NCI-H2107 (cell line): ENCODE measurements around the gene USP21.

Source experiments
- DNase-seq: peaks from one replicate; lab custom pipeline; 2025; lab: John Stamatoyannopoulos, UW

Gene USP21

DNA sequence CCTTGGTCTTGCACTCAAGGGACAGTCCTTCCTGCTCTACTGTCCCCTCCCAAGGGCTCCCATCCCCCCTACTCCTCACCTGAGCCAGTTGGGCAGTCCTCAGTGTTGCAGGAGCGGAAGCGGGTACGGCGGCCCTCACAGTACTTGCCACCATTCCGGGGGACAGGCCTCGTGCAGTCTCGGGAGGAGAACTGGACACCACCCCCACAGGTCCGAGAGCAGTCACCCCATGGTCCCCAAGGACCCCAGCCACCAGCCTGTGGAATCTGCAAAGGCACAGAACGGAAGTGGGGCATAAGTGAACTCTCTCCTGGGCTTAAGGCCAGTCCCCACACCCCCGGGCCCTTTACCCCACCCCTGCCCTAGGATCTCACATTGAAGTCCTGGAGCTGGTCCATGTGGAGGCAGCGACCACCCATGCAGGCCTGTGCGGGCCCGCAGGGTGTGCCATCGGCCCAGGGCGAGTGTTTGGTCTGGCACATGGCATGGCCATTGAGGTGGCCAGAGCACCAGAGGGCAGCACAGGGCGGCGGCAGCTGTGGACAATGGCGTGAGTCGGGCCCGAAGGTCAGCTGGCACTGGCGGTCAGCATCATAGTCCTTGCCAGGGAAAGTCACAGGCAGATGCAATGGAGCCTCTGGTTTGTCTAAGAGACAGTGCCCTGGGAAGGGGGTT lies 34.4 kb downstream of the USP21 start:
- DNase-seq = no peak

DNA sequence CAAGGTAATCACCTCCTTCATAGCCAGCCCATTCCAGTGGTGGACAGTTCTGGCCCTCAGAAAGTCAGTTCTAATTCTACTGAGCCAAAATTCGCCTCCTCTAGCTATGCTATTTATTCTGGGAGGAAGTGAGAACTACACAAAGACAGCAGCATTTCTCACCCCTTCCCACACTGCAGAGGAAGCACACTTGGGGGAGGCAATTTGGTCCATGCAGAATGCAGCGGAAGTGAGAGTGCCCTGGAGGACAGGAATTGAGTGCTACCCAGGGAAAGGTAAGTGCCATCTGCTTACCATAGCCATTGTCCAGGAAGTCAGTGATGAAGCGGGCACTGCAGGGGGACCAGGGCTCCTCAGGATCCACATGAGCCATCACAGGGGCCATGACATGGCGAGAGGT lies 35.9 kb downstream of the USP21 start:
- DNase-seq = no peak

GRCh38 chr1:161196111-161196510 lies 36.8 kb downstream of the USP21 start:
- no peak for DNase-seq

DNA sequence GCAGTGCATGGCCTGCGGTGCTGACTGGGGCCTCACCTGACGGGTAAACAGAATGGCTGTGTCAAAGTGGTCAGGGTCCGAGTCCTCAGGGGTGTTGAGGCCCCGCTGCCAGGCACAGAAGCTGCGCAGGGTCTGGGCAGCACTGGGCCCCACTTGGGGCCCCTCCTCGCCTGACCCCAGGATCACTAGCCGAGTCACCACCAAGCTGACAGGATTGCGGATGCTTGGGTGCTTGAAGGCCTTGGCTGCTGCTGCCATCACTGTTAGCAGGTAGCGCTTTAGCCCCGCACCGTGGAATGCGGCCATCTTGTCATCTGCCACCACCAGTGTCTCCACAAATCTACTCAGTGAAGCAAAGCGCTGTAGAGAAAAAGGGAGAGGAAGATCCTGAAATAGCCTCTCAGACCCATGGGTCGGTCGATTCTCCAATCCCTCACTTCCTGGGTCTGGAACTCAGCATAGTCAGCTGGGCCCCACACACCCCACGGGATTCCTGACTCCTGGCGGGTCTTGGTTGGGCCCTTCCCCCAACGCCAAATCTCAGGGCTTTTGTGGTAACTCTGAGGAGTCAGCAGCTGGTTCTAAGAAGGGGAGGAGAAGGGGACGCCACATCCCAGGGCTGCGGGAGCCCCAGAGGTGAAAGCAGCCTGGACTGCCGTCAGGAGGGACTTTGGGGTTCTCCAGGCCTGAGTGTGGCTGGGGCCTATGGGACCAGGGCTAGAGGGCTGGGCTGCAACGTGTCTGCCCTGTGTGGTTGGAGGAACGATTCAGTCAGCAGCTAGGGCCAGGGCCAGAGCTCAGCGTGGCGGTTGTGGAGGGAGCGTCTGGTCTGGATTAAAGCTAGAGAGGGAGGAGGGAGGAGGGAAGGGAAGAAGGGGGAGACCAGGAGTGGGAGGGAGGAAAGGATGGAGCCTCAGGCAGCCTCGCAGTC lies 37.5 kb downstream of the USP21 start:
- DNase-seq = no peak

GRCh38 chr1:161197560-161198193 lies 38.4 kb downstream of the USP21 start:
- DNase-seq = no peak

GRCh38 chr1:161198194-161198896 lies 39.0 kb downstream of the USP21 start:
- no peak for DNase-seq

- no peak for DNase-seq
These were observed 39.7 kb downstream of the USP21 start, which contains the start of gene ADAMTS4 for GRCh38 chr1:161198897-161199431. Gene ADAMTS4, minus strand, starts transcription at chr1:161199054. Its CDS starts 427 bp downstream, at chr1:161198627.

DNA sequence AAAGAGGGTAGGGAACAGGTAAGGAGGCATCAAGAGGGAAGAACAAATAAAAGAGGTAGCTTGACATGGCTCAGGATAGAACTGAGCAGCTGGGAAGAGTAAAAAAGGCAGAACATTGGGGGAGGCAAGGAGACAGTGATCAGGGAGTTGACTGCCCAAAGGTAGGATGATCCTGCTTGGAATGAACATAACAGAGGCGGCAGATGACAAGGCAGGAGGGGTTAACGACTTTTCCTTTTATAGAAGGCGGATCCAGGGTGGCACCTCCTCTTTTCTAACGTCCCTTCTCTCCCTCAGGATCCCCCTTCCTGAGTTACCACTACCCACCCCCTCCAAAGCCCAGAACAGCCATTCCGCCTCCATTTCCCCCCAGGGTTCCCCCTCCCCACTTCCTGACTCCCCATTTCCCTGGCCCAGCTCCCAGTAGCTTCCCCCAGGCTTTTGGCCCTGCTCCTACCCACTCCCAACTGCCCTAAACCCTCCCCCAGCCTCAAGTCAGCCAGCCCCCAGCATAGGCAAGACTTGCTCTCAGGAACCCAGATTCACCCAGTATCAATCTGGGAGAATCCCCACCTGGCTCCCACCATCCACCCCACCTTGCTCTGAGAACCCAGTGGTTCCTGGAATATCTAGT lies 40.3 kb downstream of the USP21 start:
- DNase-seq = no peak

DNA sequence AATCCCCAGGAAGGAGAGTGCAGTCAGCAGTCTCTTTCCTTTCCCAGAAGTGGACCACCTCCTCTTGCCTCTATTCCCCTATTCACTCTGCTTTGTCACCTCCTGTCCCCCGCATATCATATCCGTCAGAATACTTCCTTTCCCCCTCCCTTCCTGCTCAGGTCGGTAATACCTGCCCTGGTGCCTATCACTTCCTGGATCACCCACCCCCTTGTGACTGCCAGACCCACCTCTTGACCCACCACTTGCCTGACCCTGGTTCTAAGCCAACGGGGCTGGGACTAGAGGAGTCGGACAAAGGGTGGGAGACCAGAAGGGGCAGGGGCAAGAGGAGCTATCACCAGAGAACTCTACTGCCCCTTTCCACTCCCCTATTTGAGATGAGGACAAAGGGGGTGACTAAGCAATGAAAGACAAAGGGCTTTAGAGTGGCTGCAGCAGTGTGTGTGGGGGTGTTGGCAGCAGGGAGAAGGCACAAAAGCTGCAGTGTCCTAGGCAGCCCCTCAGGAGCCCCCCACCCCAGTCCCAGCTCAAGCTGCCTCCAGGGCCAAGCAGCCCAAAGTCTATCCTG lies 41.2 kb downstream of the USP21 start:
- no peak for DNase-seq

- no peak for DNase-seq
These were observed 41.9 kb downstream of the USP21 start for GRCh38 chr1:161200992-161201835.

GRCh38 chr1:161201836-161202712 lies 42.8 kb downstream of the USP21 start, which contains the start of gene NDUFS2:
Gene NDUFS2, plus strand, starts transcription at chr1:161202367. Its CDS starts 19 bp downstream, at chr1:161202386.
- DNase-seq = peak; percentile 99

- DNase-seq = no peak
These were observed 47.3 kb downstream of the USP21 start for GRCh38 chr1:161206411-161207140.

- no peak for DNase-seq
These were observed 47.9 kb downstream of the USP21 start for GRCh38 chr1:161207173-161207572.

- peak; percentile 82 for DNase-seq
These were observed 50.6 kb downstream of the USP21 start for GRCh38 chr1:161209790-161210409.

DNA sequence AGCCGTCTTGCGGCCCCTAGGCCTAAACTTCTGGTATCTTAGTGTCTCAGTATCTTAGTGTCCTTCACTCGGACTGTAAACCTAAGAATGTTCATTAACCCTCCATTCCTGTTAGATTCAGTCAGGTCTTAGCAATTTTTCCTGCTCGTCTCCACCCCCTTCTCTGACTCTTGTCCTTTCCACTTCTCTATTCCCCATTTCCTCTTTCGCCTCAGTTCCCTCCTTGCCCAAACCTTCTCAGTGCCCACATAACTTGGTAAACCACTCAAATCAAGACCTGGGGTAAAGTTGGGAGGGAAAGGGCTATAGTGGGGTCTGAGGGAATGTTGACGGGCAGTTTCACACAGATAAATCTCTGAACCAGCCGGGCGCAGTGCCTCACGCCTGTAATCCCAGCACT lies 55.1 kb downstream of the USP21 start:
- DNase-seq = no peak

- DNase-seq = no peak
These were observed 55.8 kb downstream of the USP21 start, which contains the start of gene FCER1G for GRCh38 chr1:161215076-161215475. Gene FCER1G, plus strand, starts transcription at chr1:161215295. Its CDS starts 27 bp downstream, at chr1:161215322.
